Caco-2 (cell line): Measurements from ENCODE around the gene EPHA1. TPM values are rescaled to one million over a fixed set of nuclear protein-coding genes. Genes with fewer than 3 reads are reported as not detected.

Source experiments
- BruUV-seq: library from RNA; stranded (reverse); fragments of 400-500 nt; replicated peaks from 2 replicates; lab custom pipeline; 2021; lab: Mats Ljungman, UMichigan
- CTCF ChIA-PET: fragments of 300-600 bp; sonication (Branson Sonifier 250); formaldehyde crosslinking; loops from one replicate; lab custom pipeline; 2022; ENCODE audit warnings: antibody characterized with exemption; lab: Charles Lee
- POLR2A ChIA-PET: fragments of 300-600 bp; sonication (Branson Sonifier 250); formaldehyde crosslinking; loops from one replicate; lab custom pipeline; 2022; ENCODE audit warnings: antibody characterized with exemption; lab: Charles Lee
- DNase-seq, 2 experiments: peaks; one replicate each; pipeline versions ENCODE4 v3.0.0 to v3.0.0-alpha.2; 2020 to 2022
- H3K27me3 ChIP-seq: replicated peaks from 2 replicates; pipeline ENCODE4 v1.6.0; 2011; ENCODE audit warnings: low read length; ENCODE audit not compliant: control insufficient read depth, insufficient read depth
- H3K36me3 ChIP-seq: 2 replicates; pipeline ENCODE4 v1.5.1; 2011; ENCODE audit warnings: low read length; ENCODE audit not compliant: control insufficient read depth, insufficient read depth
- H3K4me1 ChIP-seq: fragments of 250-450 bp; sonication (Bioruptor Pico); 2 replicates; pipeline ENCODE4 v1.5.1; 2020; ENCODE audit warnings: mild to moderate bottlenecking
- H3K4me3 ChIP-seq: 2 replicates; pipeline ENCODE4 v1.5.1; 2011; ENCODE audit warnings: low read depth, mild to moderate bottlenecking, control low read depth, low read length
- H3K9me3 ChIP-seq: fragments of 250-450 bp; sonication (Bioruptor Pico); 2 replicates; pipeline ENCODE4 v1.5.1; 2020; ENCODE audit warnings: mild to moderate bottlenecking, moderate library complexity
- H3K27ac Mint-ChIP-seq: one replicate; pipeline ENCODE4 v1.8.0; 2022; ENCODE audit warnings: mixed read lengths; ENCODE audit not compliant: unreplicated experiment
- H3K27me3 Mint-ChIP-seq: one replicate; pipeline ENCODE4 v1.8.0; 2022; ENCODE audit warnings: mixed read lengths; ENCODE audit not compliant: insufficient read depth, unreplicated experiment
- H3K36me3 Mint-ChIP-seq: one replicate; pipeline ENCODE4 v1.8.0; 2022; ENCODE audit warnings: mild to moderate bottlenecking, mixed read lengths; ENCODE audit not compliant: insufficient read depth, unreplicated experiment
- H3K4me1 Mint-ChIP-seq: one replicate; pipeline ENCODE4 v1.8.0; 2022; ENCODE audit warnings: low read depth, mixed read lengths; ENCODE audit not compliant: unreplicated experiment
- H3K4me3 Mint-ChIP-seq: one replicate; pipeline ENCODE4 v1.8.0; 2022; ENCODE audit warnings: mild to moderate bottlenecking, moderate library complexity, mixed read lengths; ENCODE audit not compliant: unreplicated experiment
- H3K9me3 Mint-ChIP-seq: one replicate; pipeline ENCODE4 v1.8.0; 2022; ENCODE audit warnings: mixed read lengths; ENCODE audit not compliant: unreplicated experiment
- CTCF ChIP-seq, 2 experiments: fragments of 200-600 bp in 1 of 2; IDR thresholded peaks; 1 replicate in 1 of 2; 2 replicates in 1 of 2; pipeline versions ENCODE4 v1.5.1 to v1.8.0; 2011 to 2022; ENCODE audit warnings: antibody characterized with exemption in 1 of 2, control low read depth in 1 of 2, inconsistent platforms in 1 of 2, low read depth in 1 of 2, low read length in 1 of 2, mild to moderate bottlenecking in 1 of 2, moderate library complexity in 1 of 2; ENCODE audit not compliant: insufficient read depth in 1 of 2, severe bottlenecking in 1 of 2, unreplicated experiment in 1 of 2
- intact Hi-C: fragments of 100-400 bp; cut with micrococcal nuclease; formaldehyde crosslinking; loops from one replicate; pipeline ENCODE4 v1.10.0; 2022; ENCODE audit not compliant: unreplicated experiment
- total RNA-seq: library from RNA; stranded (reverse); gene quantifications from 2 replicates; pipeline ENCODE4 v1.2.3, GENCODE V29; 2022

Gene EPHA1
- total RNA-seq, 1 experiment from 2014 or later = 66.6 TPM

- Histone ChIP-seq H3K36me3 (peaks cover 3% of the 10 kb centered on the region), H3K4me3 (no peak overlapping the region), H3K4me1 (peaks cover 19% of the 10 kb centered on the region; the same call in 1 of the 2 replicates), H3K27me3 (no peaks in the 10 kb centered on the region), H3K9me3 (no peaks in the 10 kb centered on the region)
- peaks cover 15% of the 10 kb centered on the region for H3K4me1 Mint-ChIP-seq
- intact Hi-C loops = no loop called here
- no TSS peak for BruUV-seq
- H3K36me3 Mint-ChIP-seq = peaks cover 47% of the 10 kb centered on the region
- no peaks in the 10 kb centered on the region for H3K9me3 Mint-ChIP-seq
- ChIA-PET CTCF (interaction anchor here (2.0 kb wide), 1 partner anchor 18 kb away, joined by 5 read pairs; no protein-coding TSS in a partner anchor), POLR2A (no interaction called here)
- no peaks in the 10 kb centered on the region for H3K27me3 Mint-ChIP-seq
- DNase-seq = no peak
- TF ChIP-seq CTCF (IDR thresholded peaks at IDR 0.05; ENCODE audit: insufficient read depth in 1 of 2, low read depth in 1 of 2, low read length in 1 of 2, severe bottlenecking in 1 of 2, unreplicated experiment in 1 of 2) = no peak
- H3K4me3 Mint-ChIP-seq = no peak overlapping the region
- H3K27ac Mint-ChIP-seq = peak overlapping the region; percentile 38
Measured at GRCh38 chr7:143397710-143398530, 10.7 kb downstream of the EPHA1 start.

- no peak for TF ChIP-seq CTCF (IDR thresholded peaks at IDR 0.05; ENCODE audit: insufficient read depth in 1 of 2, low read depth in 1 of 2, low read length in 1 of 2, severe bottlenecking in 1 of 2, unreplicated experiment in 1 of 2)
- no peak overlapping the region for H3K4me3 Mint-ChIP-seq
- POLR2A ChIA-PET = interaction anchor here (1.3 kb wide), 1 partner anchor 11 kb away, joined by 3 read pairs; the partner anchor contains the start of gene EPHA1
- peak overlapping the region; percentile 38 for H3K27ac Mint-ChIP-seq
- peaks cover 58% of the 10 kb centered on the region for H3K36me3 Mint-ChIP-seq
- Histone ChIP-seq H3K36me3 (peaks cover 3% of the 10 kb centered on the region), H3K4me1 (peaks cover 20% of the 10 kb centered on the region; the same call in 1 of the 2 replicates), H3K9me3 (no peaks in the 10 kb centered on the region), H3K27me3 (no peaks in the 10 kb centered on the region), H3K4me3 (no peak overlapping the region)
- H3K27me3 Mint-ChIP-seq = no peaks in the 10 kb centered on the region
- intact Hi-C loops = no loop called here
- DNase-seq = no peak
- CTCF ChIA-PET = interaction anchor here (0.7 kb wide), 1 partner anchor 10 kb away, joined by 3 read pairs; no protein-coding TSS in a partner anchor
- peaks cover 17% of the 10 kb centered on the region for H3K4me1 Mint-ChIP-seq
- BruUV-seq = no TSS peak
- H3K9me3 Mint-ChIP-seq = no peaks in the 10 kb centered on the region
Measured at GRCh38 chr7:143396625-143397556, 11.8 kb downstream of the EPHA1 start.

- no TSS peak for BruUV-seq
- Histone ChIP-seq H3K27me3 (no peaks in the 10 kb centered on the region), H3K9me3 (no peaks in the 10 kb centered on the region), H3K4me1 (peaks cover 20% of the 10 kb centered on the region; the same call in 1 of the 2 replicates), H3K4me3 (no peak overlapping the region), H3K36me3 (peaks cover 5% of the 10 kb centered on the region)
- no peaks in the 10 kb centered on the region for H3K27me3 Mint-ChIP-seq
- DNase-seq = no peak
- H3K27ac Mint-ChIP-seq = peak overlapping the region; percentile 38
- H3K4me1 Mint-ChIP-seq = peaks cover 17% of the 10 kb centered on the region
- no peak overlapping the region for H3K4me3 Mint-ChIP-seq
- ChIA-PET CTCF (interaction anchor here (0.7 to 1.2 kb wide), 2 partner anchors 11 to 16 kb away, joined by 3 read pairs; no protein-coding TSS in a partner anchor), POLR2A (interaction anchor here (1.3 kb wide), 1 partner anchor 12 kb away, joined by 3 read pairs; the partner anchor contains the start of gene EPHA1)
- no peaks in the 10 kb centered on the region for H3K9me3 Mint-ChIP-seq
- intact Hi-C loops = no loop called here
- H3K36me3 Mint-ChIP-seq = peaks cover 61% of the 10 kb centered on the region
- no peak for TF ChIP-seq CTCF (IDR thresholded peaks at IDR 0.05; ENCODE audit: insufficient read depth in 1 of 2, low read depth in 1 of 2, low read length in 1 of 2, severe bottlenecking in 1 of 2, unreplicated experiment in 1 of 2)
Measured at GRCh38 chr7:143396182-143396581, 12.5 kb downstream of the EPHA1 start.
